Mesendoderm (in vitro differentiated cells): ENCODE results near the gene PHKG2.

Experiments used
- DNase-seq: peaks from one replicate; pipeline ENCODE4 v3.0.0; 2013
- H2AK5ac ChIP-seq: 2 replicates; pipeline ENCODE4 v1.6.1; 2013; ENCODE audit warnings: low read length, inconsistent platforms
- H2BK120ac ChIP-seq: 2 replicates; pipeline ENCODE4 v1.6.1; 2013; ENCODE audit warnings: low read depth, mild to moderate bottlenecking, low read length, moderate library complexity, mixed read lengths
- H2BK15ac ChIP-seq: replicated peaks from 2 replicates; pipeline ENCODE4 v1.6.1; 2013; ENCODE audit warnings: low read depth, mild to moderate bottlenecking, moderate library complexity
- H2BK5ac ChIP-seq: 2 replicates; pipeline ENCODE4 v1.6.1; 2013; ENCODE audit warnings: low read length, inconsistent platforms
- H3K18ac ChIP-seq: 2 replicates; pipeline ENCODE4 v1.6.1; 2013; ENCODE audit warnings: mild to moderate bottlenecking, low read length, mixed read lengths
- H3K23ac ChIP-seq: one replicate; pipeline ENCODE4 v1.6.1; 2013; ENCODE audit warnings: low read length
- H3K27ac ChIP-seq: 2 replicates; pipeline ENCODE4 v1.5.1; 2013; ENCODE audit warnings: low read depth, mild to moderate bottlenecking, inconsistent platforms, low read length, moderate library complexity
- H3K27me3 ChIP-seq: 2 replicates; pipeline ENCODE4 v1.6.1; 2013; ENCODE audit warnings: low read length, control low read depth, mild to moderate bottlenecking, inconsistent platforms; ENCODE audit not compliant: insufficient read depth, poor library complexity
- H3K36me3 ChIP-seq: 2 replicates; pipeline ENCODE4 v1.6.1; 2013; ENCODE audit warnings: low read length, inconsistent platforms; ENCODE audit not compliant: control insufficient read depth, insufficient read depth
- H3K4ac ChIP-seq: one replicate; pipeline ENCODE4 v1.6.1; 2013; ENCODE audit warnings: low read depth, mild to moderate bottlenecking, low read length, moderate library complexity
- H3K4me1 ChIP-seq: 2 replicates; pipeline ENCODE4 v1.6.1; 2013; ENCODE audit warnings: low read depth, low read length, inconsistent platforms; ENCODE audit not compliant: control insufficient read depth
- H3K4me2 ChIP-seq: 2 replicates; pipeline ENCODE4 v1.6.1; 2013; ENCODE audit warnings: low read length
- H3K4me3 ChIP-seq: 2 replicates; pipeline ENCODE4 v1.5.1; 2013; ENCODE audit warnings: mild to moderate bottlenecking, low read length
- H3K56ac ChIP-seq: one replicate; pipeline ENCODE4 v1.6.1; 2013; ENCODE audit warnings: low read length
- H3K79me1 ChIP-seq: 2 replicates; pipeline ENCODE4 v1.6.1; 2013; ENCODE audit warnings: low read length, inconsistent platforms
- H3K79me2 ChIP-seq: 2 replicates; pipeline ENCODE4 v1.6.1; 2013; ENCODE audit warnings: mild to moderate bottlenecking, low read length; ENCODE audit not compliant: control insufficient read depth, insufficient read depth
- H3K9ac ChIP-seq: 2 replicates; pipeline ENCODE4 v1.6.1; 2013; ENCODE audit warnings: low read length, inconsistent platforms
- H4K5ac ChIP-seq: one replicate; pipeline ENCODE4 v1.6.1; 2013; ENCODE audit warnings: low read length
- H4K8ac ChIP-seq: one replicate; pipeline ENCODE4 v1.6.1; 2013; ENCODE audit warnings: low read depth, mild to moderate bottlenecking, control low read depth, low read length, moderate library complexity
- WGBS: extraction: QIAGEN DNeasy Blood & Tissue Kit; methylation state at CpG from one replicate; pipeline ENCODE4 v1.1.7; 2013; ENCODE audit warnings: low lambda C conversion rate, missing lambda C conversion rate; ENCODE audit not compliant: insufficient coverage; ENCODE audit errors: extremely low coverage; 5-methylcytosine and 5-hydroxymethylcytosine counted together

Gene PHKG2

DNA sequence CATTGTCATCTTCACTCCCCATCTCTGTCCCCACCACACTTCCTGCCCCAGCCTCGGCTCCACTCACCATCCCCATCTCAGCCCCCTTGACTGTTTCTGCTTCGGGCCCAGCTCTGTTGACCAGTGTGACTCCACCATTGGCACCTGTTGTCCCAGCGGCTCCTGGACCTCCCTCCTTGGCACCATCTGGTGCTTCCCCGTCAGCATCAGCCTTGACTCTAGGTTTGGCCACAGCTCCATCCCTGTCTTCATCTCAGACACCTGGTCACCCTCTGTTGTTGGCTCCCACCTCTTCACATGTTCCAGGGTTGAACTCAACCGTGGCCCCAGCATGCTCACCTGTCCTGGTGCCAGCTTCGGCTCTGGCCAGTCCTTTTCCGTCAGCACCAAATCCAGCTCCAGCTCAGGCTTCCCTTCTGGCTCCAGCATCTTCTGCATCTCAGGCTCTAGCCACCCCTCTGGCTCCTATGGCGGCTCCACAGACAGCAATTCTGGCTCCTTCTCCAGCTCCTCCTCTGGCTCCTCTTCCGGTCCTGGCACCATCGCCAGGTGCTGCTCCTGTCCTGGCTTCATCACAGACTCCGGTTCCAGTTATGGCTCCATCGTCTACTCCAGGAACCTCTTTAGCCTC lies 24.4 kb upstream of the PHKG2 start:
- Histone ChIP-seq H2BK5ac (no peak overlapping the region), H2BK120ac (no peak overlapping the region), H3K4me1 (no peaks in the 10 kb centered on the region), H3K18ac (no peak overlapping the region), H3K56ac (no peak overlapping the region), H3K4me3 (no peak overlapping the region), H3K79me1 (peaks cover 6% of the 10 kb centered on the region), H4K8ac (no peak overlapping the region), H3K4ac (no peak overlapping the region), H3K23ac (no peak overlapping the region), H2BK15ac (no peak overlapping the region), H4K5ac (no peak overlapping the region), H3K36me3 (peaks cover 34% of the 10 kb centered on the region), H2AK5ac (no peak overlapping the region), H3K27me3 (no peaks in the 10 kb centered on the region), H3K9ac (no peak overlapping the region), H3K79me2 (no peaks in the 10 kb centered on the region), H3K27ac (no peak overlapping the region), H3K4me2 (no peak overlapping the region)
- DNase-seq = no peak
- no CpG with 5 or more reads among the region's 12 CpGs for WGBS

DNA sequence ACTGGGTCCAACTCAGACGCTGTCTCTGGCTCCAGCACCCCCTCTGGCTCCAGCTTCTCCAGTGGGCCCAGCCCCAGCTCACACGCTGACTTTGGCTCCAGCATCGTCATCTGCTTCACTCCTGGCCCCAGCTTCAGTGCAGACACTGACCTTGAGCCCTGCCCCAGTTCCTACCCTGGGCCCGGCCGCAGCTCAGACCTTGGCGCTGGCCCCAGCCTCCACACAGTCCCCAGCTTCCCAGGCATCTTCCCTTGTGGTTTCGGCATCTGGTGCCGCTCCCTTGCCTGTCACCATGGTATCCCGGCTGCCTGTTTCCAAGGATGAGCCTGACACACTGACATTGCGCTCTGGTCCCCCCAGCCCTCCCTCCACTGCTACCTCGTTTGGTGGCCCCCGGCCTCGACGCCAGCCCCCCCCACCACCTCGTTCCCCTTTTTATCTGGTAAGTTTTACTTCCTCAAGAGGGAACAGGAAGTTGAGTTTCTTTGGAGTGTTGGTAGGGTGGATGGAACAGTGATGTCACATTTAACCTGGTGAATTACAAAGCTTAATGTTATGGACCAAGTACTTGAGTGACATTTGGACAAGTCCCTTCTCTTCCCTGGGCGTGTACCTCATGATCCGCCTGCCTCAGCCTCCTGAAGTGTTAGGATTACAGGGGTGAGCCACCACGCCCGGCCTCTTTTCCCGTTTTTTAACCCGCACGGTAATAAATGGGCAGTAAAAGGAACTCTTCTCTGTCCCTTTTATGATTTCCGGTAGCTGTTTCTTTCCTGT lies 23.4 kb upstream of the PHKG2 start:
- no peak overlapping the region for H3K4me3 ChIP-seq
- no peak overlapping the region for H3K4ac ChIP-seq
- no peak overlapping the region for H2BK15ac ChIP-seq
- H3K18ac ChIP-seq = no peak overlapping the region
- peaks cover 6% of the 10 kb centered on the region for H3K79me1 ChIP-seq
- H2BK5ac ChIP-seq = no peak overlapping the region
- no peak overlapping the region for H3K27ac ChIP-seq
- no peak overlapping the region for H3K4me2 ChIP-seq
- no peak overlapping the region for H2AK5ac ChIP-seq
- H3K4me1 ChIP-seq = no peaks in the 10 kb centered on the region
- H4K8ac ChIP-seq = no peak overlapping the region
- DNase-seq = no peak
- peaks cover 37% of the 10 kb centered on the region for H3K36me3 ChIP-seq
- H3K9ac ChIP-seq = no peak overlapping the region
- no peak overlapping the region for H3K56ac ChIP-seq
- H3K27me3 ChIP-seq = no peaks in the 10 kb centered on the region
- no peak overlapping the region for H4K5ac ChIP-seq
- H3K23ac ChIP-seq = no peak overlapping the region
- no peak overlapping the region for H2BK120ac ChIP-seq
- no peaks in the 10 kb centered on the region for H3K79me2 ChIP-seq
- WGBS = no CpG with 5 or more reads among the region's 23 CpGs

DNA sequence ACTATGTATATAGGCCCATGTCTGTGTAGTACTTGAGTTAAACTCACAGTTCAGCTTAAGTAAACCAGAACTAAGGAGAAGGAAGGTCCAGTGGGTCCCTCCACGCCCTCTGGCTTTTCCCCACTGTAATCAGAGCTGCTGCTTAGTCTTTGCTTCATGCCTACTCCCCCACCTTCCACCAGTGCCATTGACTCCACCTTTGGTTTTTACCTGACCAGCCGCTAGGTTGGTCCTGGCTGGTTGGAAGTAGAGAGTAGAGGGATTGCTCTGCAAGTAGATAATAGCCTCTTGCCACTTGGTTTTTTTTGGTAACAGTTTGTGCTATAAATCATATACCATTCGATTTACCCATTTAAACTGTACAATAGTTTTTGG lies 22.8 kb upstream of the PHKG2 start:
- H3K56ac ChIP-seq = no peak overlapping the region
- no peak overlapping the region for H3K18ac ChIP-seq
- no peak overlapping the region for H3K4me3 ChIP-seq
- no peak for DNase-seq
- peaks cover 36% of the 10 kb centered on the region for H3K36me3 ChIP-seq
- H4K5ac ChIP-seq = no peak overlapping the region
- no peaks in the 10 kb centered on the region for H3K79me2 ChIP-seq
- H2BK5ac ChIP-seq = no peak overlapping the region
- no peak overlapping the region for H3K27ac ChIP-seq
- no peak overlapping the region for H2BK15ac ChIP-seq
- no peak overlapping the region for H2BK120ac ChIP-seq
- H3K4ac ChIP-seq = no peak overlapping the region
- H3K9ac ChIP-seq = no peak overlapping the region
- H3K4me2 ChIP-seq = no peak overlapping the region
- no peaks in the 10 kb centered on the region for H3K27me3 ChIP-seq
- H3K4me1 ChIP-seq = no peaks in the 10 kb centered on the region
- no peak overlapping the region for H2AK5ac ChIP-seq
- H4K8ac ChIP-seq = no peak overlapping the region
- no peak overlapping the region for H3K23ac ChIP-seq
- WGBS = no CpG with 5 or more reads among the region's 3 CpGs
- peaks cover 6% of the 10 kb centered on the region for H3K79me1 ChIP-seq

DNA sequence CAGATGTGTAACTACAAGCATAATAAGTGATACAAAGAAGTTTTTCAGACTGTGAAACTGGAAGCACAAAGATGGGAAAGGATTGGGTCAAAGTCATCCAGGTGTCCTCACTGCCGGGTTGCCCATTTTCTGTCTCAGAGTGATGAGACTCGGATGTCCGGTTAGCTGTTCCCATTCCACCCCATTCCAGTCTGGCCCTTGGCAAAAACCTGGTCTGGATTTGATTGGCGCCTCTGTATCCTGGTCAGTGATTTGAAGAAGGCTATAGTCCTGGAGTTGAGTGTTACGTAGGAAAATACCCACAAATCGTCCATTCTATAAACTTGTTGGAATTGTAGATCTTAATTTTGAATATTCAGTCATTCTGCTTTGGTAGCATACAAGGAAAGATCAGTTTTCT lies 19.9 kb upstream of the PHKG2 start:
- no peaks in the 10 kb centered on the region for H3K79me2 ChIP-seq
- H3K4me3 ChIP-seq = no peak overlapping the region
- H3K36me3 ChIP-seq = peaks cover 32% of the 10 kb centered on the region
- H3K79me1 ChIP-seq = peaks cover 4% of the 10 kb centered on the region
- H3K18ac ChIP-seq = no peak overlapping the region
- no peak overlapping the region for H3K9ac ChIP-seq
- no CpG with 5 or more reads among the region's 6 CpGs for WGBS
- no peak overlapping the region for H4K8ac ChIP-seq
- H2BK15ac ChIP-seq = no peak overlapping the region
- no peak for DNase-seq
- no peak overlapping the region for H3K23ac ChIP-seq
- no peaks in the 10 kb centered on the region for H3K27me3 ChIP-seq
- no peak overlapping the region for H3K56ac ChIP-seq
- no peak overlapping the region for H2AK5ac ChIP-seq
- H2BK120ac ChIP-seq = no peak overlapping the region
- no peak overlapping the region for H4K5ac ChIP-seq
- no peaks in the 10 kb centered on the region for H3K4me1 ChIP-seq
- no peak overlapping the region for H3K4me2 ChIP-seq
- H2BK5ac ChIP-seq = no peak overlapping the region
- no peak overlapping the region for H3K27ac ChIP-seq
- no peak overlapping the region for H3K4ac ChIP-seq

DNA sequence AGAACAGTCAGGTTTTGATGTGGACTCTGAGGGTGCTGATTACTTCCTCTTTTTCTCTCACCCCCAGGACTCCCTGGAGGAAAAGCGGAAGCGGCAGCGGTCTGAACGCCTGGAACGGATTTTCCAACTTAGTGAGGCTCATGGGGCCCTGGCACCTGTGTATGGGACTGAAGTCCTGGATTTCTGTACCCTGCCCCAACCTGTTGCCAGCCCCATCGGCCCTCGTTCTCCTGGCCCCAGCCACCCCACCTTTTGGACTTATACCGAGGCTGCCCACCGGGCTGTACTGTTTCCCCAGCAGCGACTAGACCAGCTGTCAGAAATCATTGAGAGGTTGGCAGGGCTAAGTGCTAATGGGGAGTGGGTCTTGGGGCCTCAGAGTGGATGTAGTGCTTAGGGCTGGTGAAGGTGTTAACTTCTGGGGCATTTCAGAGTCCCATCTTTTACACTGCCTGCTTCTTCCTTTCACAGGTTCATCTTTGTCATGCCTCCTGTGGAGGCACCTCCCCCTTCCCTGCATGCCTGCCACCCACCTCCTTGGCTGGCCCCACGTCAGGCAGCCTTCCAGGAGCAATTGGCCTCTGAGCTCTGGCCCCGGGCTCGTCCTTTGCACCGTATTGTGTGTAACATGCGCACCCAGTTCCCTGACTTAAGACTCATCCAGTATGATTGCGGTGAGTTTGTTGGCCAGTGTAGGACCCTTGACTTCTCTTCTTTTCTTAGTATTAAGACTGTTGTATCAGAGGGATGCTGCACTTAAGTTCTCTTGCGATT lies 19.1 kb upstream of the PHKG2 start:
- H3K4me1 ChIP-seq = no peaks in the 10 kb centered on the region
- no peak overlapping the region for H3K56ac ChIP-seq
- no peaks in the 10 kb centered on the region for H3K27me3 ChIP-seq
- no peak overlapping the region for H3K9ac ChIP-seq
- no peak overlapping the region for H3K4ac ChIP-seq
- no peak overlapping the region for H4K8ac ChIP-seq
- H3K79me1 ChIP-seq = peaks cover 4% of the 10 kb centered on the region
- DNase-seq = no peak
- H2BK5ac ChIP-seq = no peak overlapping the region
- WGBS = no CpG with 5 or more reads among the region's 17 CpGs
- no peak overlapping the region for H3K23ac ChIP-seq
- H3K27ac ChIP-seq = no peak overlapping the region
- no peak overlapping the region for H3K4me3 ChIP-seq
- H3K36me3 ChIP-seq = peaks cover 30% of the 10 kb centered on the region
- no peak overlapping the region for H3K4me2 ChIP-seq
- no peak overlapping the region for H4K5ac ChIP-seq
- H2BK15ac ChIP-seq = no peak overlapping the region
- no peak overlapping the region for H2BK120ac ChIP-seq
- H2AK5ac ChIP-seq = no peak overlapping the region
- no peaks in the 10 kb centered on the region for H3K79me2 ChIP-seq
- H3K18ac ChIP-seq = no peak overlapping the region
